Muscle layer of duodenum (tissue), 2 donors: ENCODE measurements around the gene UNC5A.

ENCODE experiments used
- H3K27ac ChIP-seq: one replicate; pipeline ENCODE4 v1.7.0; 2013; ENCODE audit warnings: mild to moderate bottlenecking, low read length
- H3K27me3 ChIP-seq: one replicate; pipeline ENCODE4 v1.7.0; 2013; ENCODE audit warnings: low read depth, mild to moderate bottlenecking, control low read depth, low read length
- H3K36me3 ChIP-seq, 2 donors: one replicate each; pipeline ENCODE4 v1.7.0; 2013; ENCODE audit warnings: low read length in 2 of 2, control low read depth in 1 of 2, mild to moderate bottlenecking in 1 of 2; ENCODE audit not compliant: insufficient read depth in 2 of 2, control insufficient read depth in 1 of 2
- H3K4me1 ChIP-seq, 2 donors: one replicate each; pipeline ENCODE4 v1.7.0; 2013; ENCODE audit warnings: low read length in 2 of 2, mild to moderate bottlenecking in 2 of 2, control low read depth in 1 of 2, moderate library complexity in 1 of 2; ENCODE audit not compliant: insufficient read depth in 2 of 2, control insufficient read depth in 1 of 2
- H3K4me3 ChIP-seq, 2 donors: one replicate each; pipeline ENCODE4 v1.7.0; 2013; ENCODE audit warnings: low read length in 2 of 2, low read depth in 1 of 2, mild to moderate bottlenecking in 1 of 2
- H3K9me3 ChIP-seq, 2 donors: one replicate each; pipeline ENCODE4 v1.7.0; 2013; ENCODE audit warnings: low read length in 2 of 2, control low read depth in 1 of 2, mild to moderate bottlenecking in 1 of 2; ENCODE audit not compliant: control insufficient read depth in 1 of 2
- donor health status: healthy.

UNC5A gene

DNA sequence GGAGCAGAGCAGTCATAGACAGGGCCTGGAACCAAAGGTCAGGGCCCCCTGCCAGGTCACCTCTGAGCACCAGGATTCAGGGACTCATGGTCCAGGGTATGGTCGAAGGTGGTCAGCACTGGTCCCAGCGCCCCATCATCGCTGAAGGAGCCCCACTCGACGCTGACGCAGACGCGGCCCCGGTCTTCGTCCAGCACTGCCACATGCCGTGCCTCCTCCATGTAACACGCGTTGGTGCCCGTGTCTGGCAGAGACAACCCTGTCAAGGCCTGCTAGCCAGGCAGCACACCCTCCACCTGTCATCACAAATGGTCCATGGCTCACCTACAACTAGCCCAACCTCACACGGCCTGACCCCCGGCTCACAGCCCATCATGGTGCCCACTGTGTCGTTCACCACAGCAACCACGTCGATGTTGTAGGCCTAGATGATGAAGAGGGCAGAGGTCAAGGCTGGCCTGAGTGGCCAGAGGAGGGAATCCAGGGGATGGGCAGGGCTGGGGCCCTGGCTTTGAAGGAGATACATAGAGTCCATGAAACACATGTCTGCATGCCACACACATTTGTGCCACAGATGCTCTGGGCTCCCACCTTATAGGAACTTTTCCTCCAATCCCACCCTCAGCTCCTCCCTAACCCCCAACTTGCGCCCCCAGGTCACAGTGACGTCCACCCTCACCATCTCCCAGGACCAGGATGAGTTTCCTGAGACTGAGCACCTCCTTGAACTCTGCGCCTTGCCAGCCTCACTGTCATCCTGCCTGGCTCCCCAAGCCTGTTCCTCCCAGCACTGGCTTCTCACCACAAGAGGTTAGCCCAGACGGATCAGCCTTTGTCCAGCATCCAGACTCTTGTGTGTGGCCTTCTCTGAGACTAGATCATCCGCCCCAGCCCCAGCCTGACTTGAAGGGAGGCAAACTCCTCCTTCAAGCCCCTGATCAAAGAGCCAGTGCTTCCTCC is 79.2 kb downstream of the UNC5A start:
- no peaks in the 10 kb centered on the region for H3K36me3 ChIP-seq
- no peak overlapping the region for H3K27ac ChIP-seq
- H3K27me3 ChIP-seq = no peaks in the 10 kb centered on the region
- no peaks in the 10 kb centered on the region for H3K4me1 ChIP-seq
- no peaks in the 10 kb centered on the region for H3K9me3 ChIP-seq
- no peak overlapping the region for H3K4me3 ChIP-seq

- Histone ChIP-seq H3K9me3 (no peaks in the 10 kb centered on the region), H3K4me3 (no peak overlapping the region), H3K4me1 (no peaks in the 10 kb centered on the region), H3K27ac (no peak overlapping the region), H3K27me3 (no peaks in the 10 kb centered on the region), H3K36me3 (no peaks in the 10 kb centered on the region)
Observed at GRCh38 chr5:176890455-176891330, 80.3 kb downstream of the UNC5A start.

- no peak overlapping the region for H3K27ac ChIP-seq
- no peaks in the 10 kb centered on the region for H3K9me3 ChIP-seq
- no peak overlapping the region for H3K4me3 ChIP-seq
- no peaks in the 10 kb centered on the region for H3K36me3 ChIP-seq
- H3K27me3 ChIP-seq = no peaks in the 10 kb centered on the region
- H3K4me1 ChIP-seq = no peaks in the 10 kb centered on the region
Observed at GRCh38 chr5:176891331-176891958, 81.1 kb downstream of the UNC5A start.

- H3K9me3 ChIP-seq = no peaks in the 10 kb centered on the region
- H3K27ac ChIP-seq = no peak overlapping the region
- H3K4me1 ChIP-seq = no peaks in the 10 kb centered on the region
- no peaks in the 10 kb centered on the region for H3K36me3 ChIP-seq
- H3K27me3 ChIP-seq = no peaks in the 10 kb centered on the region
- H3K4me3 ChIP-seq = no peak overlapping the region
Observed at GRCh38 chr5:176892663-176893062, 82.3 kb downstream of the UNC5A start.

- H3K4me3 ChIP-seq = no peak overlapping the region
- H3K27me3 ChIP-seq = no peaks in the 10 kb centered on the region
- H3K27ac ChIP-seq = no peak overlapping the region
- no peaks in the 10 kb centered on the region for H3K36me3 ChIP-seq
- H3K4me1 ChIP-seq = no peaks in the 10 kb centered on the region
- H3K9me3 ChIP-seq = no peaks in the 10 kb centered on the region
Observed at GRCh38 chr5:176894298-176894697, 83.9 kb downstream of the UNC5A start.

GRCh38 chr5:176895831-176896230 is 85.5 kb downstream of the UNC5A start:
- Histone ChIP-seq H3K27me3 (no peaks in the 10 kb centered on the region), H3K9me3 (no peaks in the 10 kb centered on the region), H3K27ac (no peak overlapping the region), H3K4me1 (peaks cover 0 to 7% of the 10 kb centered on the region in 2 donors), H3K36me3 (no peaks in the 10 kb centered on the region), H3K4me3 (no peak overlapping the region)

DNA sequence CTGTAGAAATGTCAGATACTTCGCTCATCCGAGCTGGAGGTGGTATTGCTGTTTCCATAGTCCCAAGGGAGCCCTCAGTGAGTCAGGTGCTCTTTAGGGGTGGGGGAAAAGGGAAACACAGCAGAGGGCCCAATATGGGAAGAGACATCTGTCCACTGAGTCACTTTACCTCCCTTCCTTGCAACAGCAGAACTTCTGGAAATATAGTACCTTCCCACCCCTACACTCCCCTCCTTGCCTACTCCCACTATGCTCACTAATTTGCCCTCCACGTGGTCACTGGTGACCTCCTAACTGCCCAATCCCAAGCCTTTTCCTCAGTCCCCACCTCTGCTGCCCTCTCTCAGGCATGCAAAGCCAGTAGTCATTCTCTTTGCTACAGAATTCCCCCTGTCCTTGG is 86.9 kb downstream of the UNC5A start:
- H3K4me3 ChIP-seq = peak overlapping the region in 1 of 2 donors; percentile 12
- no peaks in the 10 kb centered on the region for H3K9me3 ChIP-seq
- H3K4me1 ChIP-seq = peaks cover 0 to 7% of the 10 kb centered on the region in 2 donors
- no peak overlapping the region for H3K27ac ChIP-seq
- peaks cover 0 to 2% of the 10 kb centered on the region in 2 donors for H3K36me3 ChIP-seq
- no peaks in the 10 kb centered on the region for H3K27me3 ChIP-seq

GRCh38 chr5:176899296-176899891 is 89.0 kb downstream of the UNC5A start, which contains the start of gene HK3:
HK3 (minus strand) TSS chr5:176899346; CDS start chr5:176896159, 3,187 bp downstream.
- H3K27ac ChIP-seq = peak within 1 kb of the TSS; percentile 6

DNA sequence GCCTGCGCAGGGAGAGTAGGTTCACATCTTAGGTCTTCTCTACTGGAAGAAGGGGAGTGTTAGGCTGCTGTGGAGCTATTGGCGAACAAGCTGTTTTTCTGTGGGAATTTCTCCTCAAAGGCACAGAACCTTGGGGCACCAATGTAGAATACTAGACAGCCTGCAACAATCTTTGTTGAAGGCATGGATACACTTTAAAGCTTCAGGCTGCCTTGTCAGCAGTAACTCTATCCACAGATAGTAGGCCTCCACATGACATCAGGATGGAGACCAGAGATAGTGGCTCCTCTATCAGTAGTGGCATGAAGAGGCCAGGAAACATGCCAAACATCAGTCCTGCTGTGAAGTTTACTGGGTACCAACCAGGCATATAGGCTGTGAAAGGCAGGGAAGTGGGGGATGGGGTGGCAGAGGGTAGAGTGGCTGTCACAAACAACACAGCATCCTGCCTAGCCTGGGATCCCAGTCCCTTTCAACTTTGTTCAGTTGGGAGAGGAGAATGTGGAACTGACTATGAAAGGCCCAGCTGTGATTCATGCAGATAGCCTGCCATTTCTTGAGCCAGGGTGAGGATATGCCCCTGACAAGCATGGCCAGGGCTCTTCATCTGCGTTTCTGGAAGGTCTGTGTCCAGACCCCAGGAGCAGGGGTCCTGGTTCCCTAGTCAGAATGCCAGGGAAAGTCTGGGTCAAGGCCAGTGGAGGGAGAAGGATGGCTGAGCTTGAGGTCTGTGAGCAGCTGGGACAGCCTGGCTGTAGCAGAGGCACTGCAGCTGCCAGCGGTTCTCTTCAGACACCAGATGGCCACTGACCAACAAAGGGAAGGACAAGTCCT is 89.8 kb downstream of the UNC5A start:
- Histone ChIP-seq H3K4me1 (peaks cover 0 to 7% of the 10 kb centered on the region in 2 donors), H3K27me3 (no peaks in the 10 kb centered on the region), H3K9me3 (no peaks in the 10 kb centered on the region), H3K36me3 (peaks cover 23 to 26% of the 10 kb centered on the region in 2 donors), H3K4me3 (no peak overlapping the region), H3K27ac (peak overlapping the region; percentile 6)

More at GRCh38 chr5:176899296-176899891, 89.0 kb downstream of the UNC5A start, which contains the start of gene HK3:
- Histone ChIP-seq H3K9me3 (no peaks in the 10 kb centered on the region), H3K4me1 (peaks cover 0 to 7% of the 10 kb centered on the region in 2 donors), H3K36me3 (peaks cover 16 to 19% of the 10 kb centered on the region in 2 donors), H3K27me3 (no peaks in the 10 kb centered on the region), H3K4me3 (peak within 1 kb of the TSS; percentile 6 to 7)

- peaks cover 0 to 7% of the 10 kb centered on the region in 2 donors for H3K4me1 ChIP-seq
- H3K9me3 ChIP-seq = no peaks in the 10 kb centered on the region
- no peak overlapping the region for H3K27ac ChIP-seq
- H3K36me3 ChIP-seq = peaks cover 29 to 32% of the 10 kb centered on the region in 2 donors
- H3K27me3 ChIP-seq = no peaks in the 10 kb centered on the region
- H3K4me3 ChIP-seq = no peak overlapping the region
Observed at GRCh38 chr5:176900780-176901204, 90.4 kb downstream of the UNC5A start.
